T follicular helper cell (primary cell): ENCODE measurements around the gene ARSD.
"Not testable (repeated sequence)": the region's sequence is repeated elsewhere in the genome, so short reads cannot be mapped to it uniquely, and the experiment has no call there.

Experiments
- DNase-seq: peaks from one replicate; pipeline ENCODE4 v3.0.0-alpha.2; 2020; ENCODE audit warnings: low read depth

The ARSD gene

DNA sequence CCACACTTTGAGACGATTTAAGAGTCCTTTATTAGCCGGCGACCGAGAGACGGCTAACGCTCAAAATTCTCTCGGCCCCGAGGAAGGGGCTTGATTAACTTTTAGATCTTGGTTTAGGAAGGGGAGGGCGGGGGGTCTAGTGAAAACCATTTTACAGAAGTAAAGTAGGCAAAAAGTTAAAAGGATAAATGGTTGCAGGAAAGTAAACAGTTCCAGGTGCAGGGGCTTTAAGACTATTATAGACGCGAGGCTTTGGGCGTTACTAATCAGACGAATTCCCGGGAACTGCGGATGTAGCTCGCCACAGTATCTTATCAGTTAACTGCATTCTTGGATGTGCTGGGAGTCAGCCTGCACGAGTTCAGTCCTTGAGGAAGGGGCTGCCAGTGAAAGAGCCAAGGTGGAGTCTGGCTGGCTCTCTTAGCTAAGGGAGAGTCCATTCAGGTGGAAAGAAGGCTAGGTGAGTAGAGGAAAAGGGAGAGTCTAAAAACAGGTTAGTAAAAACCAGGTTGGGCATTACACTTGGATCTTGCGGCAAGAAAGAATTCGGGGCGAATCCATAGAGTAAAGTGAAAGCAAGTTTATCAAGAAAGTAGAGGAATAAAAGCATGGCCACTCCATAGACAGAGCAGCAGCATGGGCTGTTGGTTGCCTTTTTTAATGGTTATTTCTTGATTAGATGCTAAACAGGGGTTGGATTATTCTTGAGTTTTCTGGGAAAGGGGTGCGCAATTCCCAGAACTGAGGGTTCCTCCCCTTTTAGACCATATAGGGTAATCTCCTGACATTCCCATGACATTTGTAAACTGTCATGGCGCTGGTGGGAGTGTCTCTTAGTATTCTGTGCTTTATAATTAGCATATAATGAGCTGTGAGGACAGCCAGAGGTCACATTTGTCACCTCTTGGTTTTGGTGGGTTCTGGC is 38.3 kb downstream of the ARSD start:
- DNase-seq, result not testable (repeated sequence)

DNA sequence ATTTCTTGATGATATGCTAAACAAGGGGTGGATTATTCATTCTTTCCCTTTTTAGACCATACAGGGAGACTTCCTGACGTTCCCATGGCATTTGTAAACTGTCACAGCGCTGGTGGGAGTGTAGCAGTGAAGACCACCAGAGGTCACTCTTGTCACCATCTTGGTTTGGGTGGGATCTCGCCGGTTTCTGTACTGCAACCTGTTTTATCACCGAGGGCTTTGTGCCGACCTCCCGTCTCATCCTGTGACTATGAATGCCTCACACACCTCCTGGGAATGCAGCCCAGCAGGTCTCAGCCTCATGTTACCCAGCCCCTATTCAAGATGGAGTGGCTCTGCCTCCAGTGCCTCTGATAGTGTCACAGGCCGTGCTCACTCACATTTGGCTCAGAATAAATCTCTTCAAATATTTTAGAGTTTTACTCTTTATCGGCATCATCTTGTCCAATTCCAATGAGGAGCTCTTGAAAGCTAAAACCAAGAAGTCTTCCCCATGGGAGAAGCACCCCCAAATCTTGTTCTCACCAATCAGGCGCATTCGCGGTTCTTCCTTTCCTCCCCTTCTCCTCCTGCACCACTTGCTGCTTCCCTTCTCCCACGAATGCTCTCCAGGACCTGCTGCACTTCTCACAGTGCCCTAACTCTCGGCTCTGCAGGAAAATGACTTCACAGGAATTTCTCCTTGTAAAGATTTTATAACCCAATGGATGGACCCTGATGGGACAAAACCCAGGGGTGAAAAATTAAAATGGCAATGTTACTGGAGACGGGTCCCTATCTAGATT is 39.2 kb downstream of the ARSD start:
- DNase-seq, result not testable (repeated sequence)

DNA sequence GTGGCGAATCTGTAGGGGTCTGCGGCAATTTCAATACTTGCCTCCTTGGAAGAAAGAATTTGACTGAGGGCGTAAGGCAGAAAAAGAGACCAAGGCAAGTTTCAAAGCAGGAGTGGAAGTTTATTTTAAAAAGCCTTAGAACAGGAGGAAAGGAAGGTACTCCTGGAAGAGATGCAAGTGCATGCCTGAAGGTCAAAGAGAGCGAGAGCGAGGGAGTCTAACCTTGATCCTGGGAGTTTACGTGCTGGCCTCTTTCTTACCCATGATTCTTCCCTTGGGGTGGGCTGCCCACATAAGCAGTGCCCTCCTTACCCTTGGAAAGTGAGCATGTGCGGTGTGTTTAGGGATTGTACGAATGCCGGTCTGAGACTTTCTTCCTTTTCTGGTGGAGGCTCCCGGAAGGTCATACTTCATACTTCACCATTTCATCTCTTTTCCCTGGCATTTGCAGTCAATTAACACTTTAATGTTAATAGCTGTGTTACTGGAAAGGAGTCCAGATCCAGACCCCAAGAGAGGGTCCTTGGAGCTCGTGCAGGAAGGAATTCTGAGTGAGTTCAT is 40.0 kb downstream of the ARSD start:
- no peak for DNase-seq

DNA sequence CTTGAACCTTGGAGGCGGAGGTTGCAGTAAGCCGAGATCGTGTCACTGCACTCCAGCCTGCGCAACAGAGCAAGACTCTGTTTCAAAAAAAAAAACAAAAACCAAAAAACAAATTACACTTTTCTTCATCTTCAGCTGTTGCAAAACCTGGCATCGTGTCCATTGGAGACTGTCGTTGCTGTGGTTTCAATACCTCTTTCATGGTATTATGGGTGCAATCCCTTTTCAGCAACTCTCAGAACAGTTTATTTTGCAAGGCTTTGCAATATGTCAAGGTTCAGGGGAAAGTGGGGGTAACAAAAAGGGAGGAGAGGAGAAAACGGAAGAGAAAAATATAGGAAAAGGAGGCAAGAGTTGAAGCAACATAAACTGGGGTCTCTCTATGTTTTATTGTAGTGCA is 40.8 kb downstream of the ARSD start:
- DNase-seq, result no peak

DNA sequence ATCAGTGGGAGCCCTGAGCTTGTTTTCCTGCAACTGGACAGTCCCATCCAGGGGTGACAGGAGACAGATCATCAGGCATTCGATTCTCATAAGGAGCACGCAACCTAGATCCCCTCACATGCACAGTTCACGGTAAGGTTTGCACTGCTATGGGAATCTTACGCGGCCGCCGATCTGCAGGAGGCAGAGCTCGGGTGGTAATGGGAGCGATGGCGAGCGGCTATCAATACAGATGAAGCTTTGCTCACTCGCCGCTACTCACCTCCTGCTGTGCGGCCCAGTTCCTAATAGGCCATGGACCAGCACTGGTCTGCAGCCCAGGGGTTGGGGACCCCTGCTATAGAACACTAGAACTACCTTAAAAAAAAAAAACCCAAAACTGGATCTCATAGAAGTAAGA is 45.4 kb downstream of the ARSD start:
- DNase-seq, result no peak

DNA sequence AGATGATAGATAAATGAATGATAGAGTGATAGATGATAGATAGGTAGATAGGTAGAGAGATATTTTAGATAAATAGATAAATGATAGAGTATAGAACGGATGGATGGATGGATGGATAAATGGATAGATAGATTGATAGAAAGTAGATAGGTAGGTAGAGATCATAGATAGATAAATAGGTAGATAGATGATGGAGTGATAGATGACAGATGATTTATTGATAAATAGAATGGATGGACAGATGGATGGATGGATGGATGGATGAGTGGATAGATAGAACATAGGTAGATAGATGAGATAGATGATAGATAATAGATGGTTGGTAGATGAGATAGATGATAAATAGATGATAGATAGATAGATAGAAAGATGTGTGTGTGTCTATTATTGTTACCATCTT is 49.5 kb downstream of the ARSD start:
- DNase-seq, result no peak

DNA sequence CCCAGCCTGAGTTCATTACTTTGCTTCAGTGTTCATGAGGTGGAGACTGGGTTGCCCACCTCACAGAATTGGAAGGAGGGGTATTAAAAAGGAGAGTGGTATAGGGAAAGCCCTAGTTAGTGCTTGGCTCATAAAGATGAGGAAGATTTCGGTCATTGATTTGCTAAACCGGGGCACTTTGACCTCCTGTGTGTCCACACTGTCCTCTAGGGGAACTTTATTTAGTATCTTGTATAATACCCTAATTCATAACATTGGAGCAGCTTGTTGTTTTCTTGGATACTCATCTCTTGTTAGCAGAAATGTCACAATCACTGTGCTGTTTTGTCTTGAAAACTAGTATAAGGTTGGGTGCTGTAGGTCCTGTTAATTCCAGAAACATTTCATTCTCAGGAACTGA is 50.6 kb downstream of the ARSD start:
- DNase-seq, result no peak

DNA sequence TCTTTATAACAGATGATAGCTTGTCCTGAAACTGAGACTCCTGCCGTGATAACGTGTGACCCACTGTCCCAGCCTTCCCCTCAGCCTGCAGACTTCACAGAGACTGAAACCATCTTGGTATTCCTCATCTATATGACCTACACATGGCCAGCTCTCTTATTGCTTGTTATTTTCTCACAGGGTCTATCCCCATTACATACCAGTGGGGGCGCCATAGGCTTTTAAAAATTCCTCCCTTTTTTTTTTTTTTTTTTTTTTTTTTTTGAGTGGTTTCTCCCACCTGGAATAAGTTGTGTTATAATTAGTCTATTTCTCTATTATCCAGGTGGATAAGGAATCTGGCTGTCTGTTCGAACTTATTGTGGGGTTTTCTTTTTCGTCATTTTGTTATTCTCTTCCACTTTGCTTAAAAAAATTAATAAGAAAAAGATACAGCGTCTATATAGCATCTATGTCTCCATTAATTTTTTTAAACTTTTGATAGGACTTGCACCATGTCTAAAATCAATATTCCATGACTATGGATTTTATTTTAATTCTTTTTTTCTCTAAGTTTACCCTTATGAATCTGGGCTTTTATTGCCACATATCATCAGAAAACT is 53.2 kb downstream of the ARSD start:
- no peak for DNase-seq

DNA sequence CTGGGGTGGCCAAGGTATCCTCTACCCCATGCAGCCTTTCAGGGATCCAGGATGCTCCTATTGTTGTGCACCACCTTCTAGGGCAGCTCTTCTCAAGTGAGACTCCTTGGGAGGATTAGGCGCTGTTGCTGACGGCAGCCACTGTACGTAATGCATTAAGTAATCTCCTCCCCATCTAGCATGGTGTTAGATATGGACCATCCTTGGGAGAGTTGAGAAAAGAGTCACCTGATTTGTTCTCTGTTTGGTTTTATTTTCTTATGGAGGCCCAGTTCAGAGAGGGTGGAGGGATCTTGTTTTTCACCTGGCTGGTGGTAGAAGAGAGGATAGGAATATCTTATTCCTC is 54.0 kb downstream of the ARSD start:
- no peak for DNase-seq

DNA sequence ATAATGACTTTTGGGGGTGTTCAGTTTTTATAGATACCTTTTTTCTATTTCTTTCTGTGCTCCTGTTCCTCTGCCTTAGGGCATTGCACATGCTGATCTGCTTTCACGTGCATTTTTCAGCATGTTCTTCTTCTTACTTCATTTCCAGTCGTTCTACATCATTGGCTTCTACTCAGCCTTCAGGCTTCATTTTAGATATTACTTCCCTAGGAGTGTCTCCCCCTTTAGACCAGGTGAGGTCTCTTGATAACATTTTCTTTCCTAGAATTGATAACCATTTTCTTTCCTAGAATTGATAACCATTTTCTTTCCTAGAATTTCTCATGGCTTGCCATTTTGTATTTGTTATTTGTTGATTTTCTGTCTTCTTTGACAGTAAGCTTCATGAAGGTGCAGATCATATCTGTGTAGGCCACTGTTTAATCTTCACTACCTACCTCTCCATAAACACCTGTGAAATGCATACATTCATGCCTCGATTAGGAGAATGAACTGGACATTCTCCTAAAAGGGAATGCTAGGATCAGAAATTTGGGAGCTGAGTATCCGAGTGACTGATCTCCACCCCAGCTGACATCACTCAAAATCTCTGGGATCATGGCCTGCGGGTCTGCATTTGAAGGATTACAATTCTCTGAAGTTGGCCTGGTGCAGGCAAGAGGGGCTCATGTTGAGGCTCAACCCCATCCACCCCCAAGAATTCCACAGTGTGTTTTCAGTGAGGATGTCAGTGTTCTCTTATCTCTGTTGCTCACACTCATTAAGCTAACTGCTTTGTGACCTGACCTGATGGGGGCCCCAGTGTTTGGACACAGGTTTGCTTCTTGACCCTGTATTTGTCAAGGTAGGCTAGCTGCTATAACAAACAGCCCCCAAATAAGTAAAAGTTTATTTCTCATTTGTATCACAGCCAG is 54.7 kb downstream of the ARSD start:
- no peak for DNase-seq

DNA sequence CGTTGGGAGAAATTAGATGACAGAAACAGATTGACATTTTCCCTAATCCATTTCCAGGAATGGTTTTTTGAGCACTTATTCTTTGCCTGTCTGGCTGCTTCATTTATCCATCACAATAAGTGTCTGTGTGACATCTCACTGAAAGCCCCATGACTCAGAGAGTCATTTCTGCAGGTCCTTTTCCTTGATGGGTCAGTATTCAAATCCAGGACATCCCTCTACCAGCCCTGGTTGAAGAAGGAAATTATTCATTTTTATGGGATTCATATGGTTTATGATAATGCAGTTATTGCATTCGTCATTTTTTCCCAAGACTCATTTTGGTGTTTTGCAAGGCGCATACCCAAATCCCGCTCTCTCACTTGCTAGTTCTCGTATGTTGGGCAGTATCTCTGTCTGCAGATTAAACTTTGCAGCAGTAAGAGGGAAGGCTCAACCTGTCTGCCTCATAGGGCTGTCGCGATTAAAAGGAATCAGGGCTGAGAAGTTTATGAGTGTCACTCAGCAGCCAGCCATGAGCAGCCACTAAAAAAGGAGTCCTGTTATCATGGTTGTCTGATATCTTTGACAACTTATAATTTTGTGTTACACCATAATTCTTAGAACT is 56.4 kb downstream of the ARSD start:
- DNase-seq, result no peak

DNA sequence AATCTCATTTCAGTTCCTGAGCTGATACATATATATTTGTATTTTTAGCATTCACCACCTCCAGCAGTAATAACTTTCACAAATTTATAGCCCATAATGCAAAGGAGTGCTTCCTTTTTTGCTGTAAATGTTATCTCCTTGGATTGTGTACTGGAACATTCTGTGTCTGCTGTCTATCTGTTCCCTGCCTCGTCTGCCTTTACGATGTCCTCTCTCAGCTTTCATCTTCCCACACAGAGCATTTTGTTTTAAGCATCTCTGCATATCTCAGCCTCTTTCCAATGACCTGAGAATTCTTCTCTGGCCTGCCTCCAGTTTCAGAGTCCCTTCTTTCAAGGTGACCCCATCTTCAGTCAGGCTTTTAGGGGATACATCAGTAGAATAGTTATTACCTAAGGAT is 57.3 kb downstream of the ARSD start:
- DNase-seq, result no peak

DNA sequence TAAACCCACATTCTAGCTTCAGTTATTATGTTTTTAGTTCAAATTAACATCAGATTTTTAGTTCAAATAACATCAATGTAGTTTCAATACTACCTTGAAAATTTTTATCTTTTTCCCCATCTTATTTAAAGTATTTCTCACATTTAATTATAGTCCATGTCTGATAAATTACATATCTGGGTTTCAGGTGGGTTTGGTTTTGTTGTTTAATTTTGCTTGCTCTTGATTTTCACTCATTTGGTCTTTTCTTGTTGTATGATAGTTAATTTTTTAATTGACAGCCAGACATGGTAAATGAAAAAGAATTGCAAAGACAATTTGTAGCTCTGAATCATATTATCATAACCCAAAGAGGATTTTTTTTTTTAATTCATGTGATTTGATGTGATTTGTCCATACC is 58.5 kb downstream of the ARSD start:
- DNase-seq, result no peak

DNA sequence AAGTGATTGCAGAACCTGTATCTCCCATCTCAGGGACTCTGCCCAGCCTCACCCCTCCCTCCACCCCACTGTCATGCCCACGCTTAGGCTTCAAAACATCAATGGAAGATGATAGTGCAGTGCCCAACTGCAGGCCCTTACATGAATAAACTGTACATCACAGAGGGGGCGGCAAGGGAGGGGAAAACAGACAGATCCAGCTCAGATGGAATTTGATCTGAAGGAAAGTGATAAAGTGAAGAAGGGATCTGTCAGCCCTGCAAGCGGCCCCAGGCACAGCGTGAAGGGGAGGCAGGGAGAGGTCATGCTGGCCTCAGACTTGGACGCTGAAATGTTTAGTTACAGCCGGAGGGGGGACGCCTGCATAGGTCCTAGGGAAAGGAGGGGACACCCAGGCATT is 61.9 kb downstream of the ARSD start:
- DNase-seq, result no peak

DNA sequence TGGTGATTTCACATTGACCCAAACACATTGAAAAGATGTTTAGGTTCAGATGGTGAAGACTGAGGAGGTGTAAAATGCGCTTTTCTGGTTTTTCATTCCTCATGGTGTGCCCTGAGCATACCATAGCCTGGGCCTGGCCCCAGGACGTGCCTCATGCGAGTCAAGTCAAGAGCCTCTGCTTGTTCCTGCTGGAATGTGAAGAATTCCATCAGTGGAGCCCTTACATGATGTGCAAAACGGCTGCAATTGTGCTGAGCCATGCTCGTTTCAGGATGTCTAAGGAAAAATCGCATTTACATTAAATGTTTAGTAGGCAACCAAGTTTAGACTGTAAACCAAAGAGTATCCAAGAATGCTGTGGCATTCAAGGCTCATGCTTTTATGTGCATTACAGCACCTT is 65.5 kb downstream of the ARSD start:
- no peak for DNase-seq

DNA sequence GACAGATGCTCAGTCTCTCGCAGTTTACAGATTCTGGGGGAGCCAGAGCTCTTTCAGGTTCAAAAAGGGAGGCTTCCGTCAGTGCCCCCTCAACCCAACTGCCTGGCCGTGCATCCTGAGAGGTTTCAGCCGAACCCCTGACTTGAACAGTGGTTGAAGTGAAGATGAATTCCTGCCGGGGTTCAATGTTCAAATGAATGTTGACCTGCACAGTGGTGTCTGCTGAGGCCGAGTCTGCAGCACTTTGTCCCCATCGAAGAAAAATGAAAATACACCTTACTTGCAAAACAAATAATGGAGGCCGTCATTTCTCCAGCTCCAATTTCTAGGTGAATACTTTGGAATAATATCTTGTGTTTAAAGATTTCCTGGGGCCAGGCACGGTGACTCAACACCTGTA is 66.7 kb downstream of the ARSD start:
- DNase-seq, result no peak

DNA sequence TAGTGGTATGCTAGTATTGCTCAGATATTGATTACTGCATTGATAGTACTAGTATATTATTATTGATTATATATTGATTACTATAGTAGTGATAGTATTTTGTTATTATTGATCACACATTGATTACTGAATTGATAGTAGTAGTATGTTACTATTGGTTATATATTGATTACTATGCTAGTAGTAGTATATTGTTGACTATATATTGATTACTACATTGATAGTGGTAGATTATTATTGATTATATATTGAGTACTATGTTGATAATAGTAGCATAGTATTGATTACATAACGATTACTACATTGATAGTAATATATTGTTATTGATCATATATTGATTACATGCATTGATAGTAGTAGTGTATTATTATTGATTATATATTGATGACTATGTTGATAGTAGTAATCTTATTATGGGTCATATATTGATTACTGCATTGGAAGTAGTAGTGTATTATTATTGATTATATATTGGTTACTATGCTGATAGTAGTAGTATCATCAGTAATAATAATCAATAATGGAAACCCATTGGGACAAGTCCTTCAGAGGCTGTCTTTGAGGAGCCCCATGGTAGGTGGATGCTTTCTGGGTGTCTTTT is 69.8 kb downstream of the ARSD start:
- DNase-seq, result no peak

DNA sequence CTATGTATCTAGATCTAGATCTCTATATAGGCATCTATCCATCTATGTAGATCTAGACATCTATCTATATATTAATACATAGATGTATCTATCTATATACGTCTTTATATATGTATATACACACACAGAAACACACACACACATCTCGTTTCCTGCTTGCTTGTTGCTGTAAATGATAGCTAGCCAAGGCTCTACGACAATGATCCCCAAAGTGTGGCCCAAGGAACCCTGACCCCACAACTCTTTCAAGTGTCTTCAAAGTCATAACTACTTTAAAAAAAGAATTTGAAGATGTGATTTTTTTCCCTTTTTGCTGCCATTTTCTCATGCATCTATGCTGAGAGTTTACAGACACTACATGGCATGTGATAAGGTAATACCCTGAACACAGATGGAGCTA is 71.6 kb downstream of the ARSD start:
- DNase-seq, result no peak

DNA sequence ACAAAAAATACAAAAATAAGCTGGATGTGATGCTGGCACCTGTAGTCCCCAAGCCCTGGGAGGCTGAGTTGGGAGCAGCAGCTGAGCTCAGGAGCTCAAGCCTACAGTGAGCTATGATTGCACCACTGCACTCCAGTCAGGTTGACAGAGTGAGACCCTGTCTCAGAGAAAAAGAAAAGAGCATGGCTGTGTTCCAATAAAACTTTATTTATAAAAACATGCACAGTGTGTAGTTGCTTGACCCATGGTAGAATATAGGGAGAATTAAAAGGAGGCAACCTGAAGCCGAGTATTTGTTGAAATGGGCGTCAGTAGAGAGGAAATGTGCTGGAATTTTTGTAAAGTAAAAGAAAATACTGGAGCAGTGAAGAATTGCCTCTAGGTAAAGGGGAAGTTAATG is 73.4 kb downstream of the ARSD start:
- DNase-seq, result no peak

DNA sequence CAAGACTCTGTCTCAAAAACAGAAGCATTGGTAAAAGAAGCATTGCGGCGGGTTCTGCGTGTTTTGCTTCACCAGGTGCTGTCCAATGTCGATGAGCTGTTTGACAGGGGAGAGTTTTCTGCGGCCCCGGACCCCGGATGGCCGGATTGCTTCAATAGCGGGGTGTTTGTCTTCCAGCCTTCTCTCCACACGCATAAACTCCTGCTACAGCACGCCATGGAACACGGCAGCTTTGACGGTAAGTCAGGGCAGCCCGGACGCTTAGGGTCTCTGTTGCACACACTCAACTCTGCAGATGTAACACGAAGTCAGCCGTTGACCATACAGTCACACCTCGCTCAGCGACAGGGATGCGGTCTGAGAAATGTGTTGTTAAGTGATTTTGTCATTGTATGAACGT is 74.2 kb downstream of the ARSD start:
- DNase-seq, result no peak
